HG03354 (cell line): ENCODE results near the gene BAG5.
"Not testable (repeated sequence)": the region's sequence is repeated elsewhere in the genome, so short reads cannot be mapped to it uniquely, and the experiment has no call there.

ENCODE experiments used
- ATAC-seq: cut with Tn5 transposase; IDR thresholded peaks from one replicate; pipeline ENCODE4 v1.9.1; 2021; ENCODE audit warnings: mild to moderate bottlenecking; ENCODE audit not compliant: unreplicated experiment, poor library complexity, severe bottlenecking

Gene BAG5

DNA sequence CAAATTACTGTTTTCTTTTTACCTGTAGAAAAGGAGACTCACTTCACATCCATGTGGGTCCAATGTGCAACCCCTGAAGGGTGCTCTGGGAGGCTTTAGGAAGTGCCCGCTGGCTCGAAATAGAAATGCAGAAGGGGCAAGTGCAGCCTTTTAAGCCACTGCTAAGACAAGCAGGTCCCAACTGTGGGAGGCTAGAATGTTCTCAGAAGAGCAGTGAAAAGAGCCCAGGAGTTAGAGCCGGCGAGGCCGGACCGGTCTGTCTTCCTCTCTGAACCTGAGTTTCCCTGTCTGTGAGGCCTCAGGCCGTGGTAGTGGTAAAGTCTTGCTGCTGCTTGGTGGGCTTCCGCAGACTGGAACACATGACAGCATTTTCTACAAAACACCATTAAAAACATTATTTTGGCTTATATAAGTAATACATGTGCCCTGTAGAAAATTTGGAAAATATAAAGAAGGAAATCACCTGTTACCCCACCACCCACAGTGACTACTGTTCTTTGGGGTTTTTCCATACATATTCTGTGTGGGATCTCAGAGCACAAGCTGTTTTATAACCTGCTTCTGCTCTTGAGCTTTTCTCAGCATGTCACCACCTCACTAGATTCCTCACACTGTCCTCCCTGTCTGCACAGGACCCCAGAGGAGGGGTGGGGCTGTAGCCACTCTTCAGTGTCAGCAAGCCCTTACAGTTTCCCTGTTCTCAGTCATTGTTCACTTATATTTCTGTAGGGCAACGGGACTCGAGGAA is 45.9 kb downstream of the BAG5 start:
- ATAC-seq, result no peak

DNA sequence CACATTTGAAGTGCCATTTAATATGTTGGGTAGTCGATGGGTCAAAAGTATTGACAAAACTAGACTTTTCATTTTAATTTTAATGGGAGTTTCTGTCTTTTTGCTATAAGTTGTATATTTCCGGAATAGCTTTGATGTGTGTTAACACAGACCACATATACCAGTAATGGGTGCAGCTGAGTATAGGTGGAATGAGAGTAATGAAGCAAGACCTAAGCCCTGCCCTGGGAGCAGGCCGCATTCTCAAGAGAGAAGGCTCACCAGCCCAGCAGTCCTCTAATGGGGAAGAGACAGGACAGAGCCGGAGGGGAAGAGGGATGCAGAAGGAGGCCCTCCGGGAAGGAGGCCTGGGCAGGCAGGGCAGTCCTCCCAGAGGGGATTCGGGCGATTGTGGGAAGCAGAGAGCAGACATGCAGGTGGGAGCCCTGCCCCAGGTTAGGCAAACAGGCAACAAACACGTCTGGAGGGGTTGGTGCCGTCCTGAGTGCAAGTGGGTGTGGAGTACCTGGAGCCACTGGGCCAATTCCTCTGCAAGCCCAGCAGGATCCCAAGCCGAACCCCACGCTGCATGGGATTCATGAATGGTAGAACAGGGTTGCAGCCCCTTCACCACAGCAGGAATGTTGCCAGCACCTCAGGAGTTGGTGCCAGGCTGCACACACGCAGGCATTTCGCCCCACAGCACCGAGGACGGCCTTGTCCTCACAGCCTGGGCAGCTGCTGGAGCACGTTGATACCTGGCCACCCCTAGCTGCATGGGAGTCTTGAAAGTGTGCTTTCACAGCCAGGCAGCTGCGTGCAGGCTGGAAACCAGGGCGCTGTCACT is 47.6 kb downstream of the BAG5 start:
- no peak for ATAC-seq

DNA sequence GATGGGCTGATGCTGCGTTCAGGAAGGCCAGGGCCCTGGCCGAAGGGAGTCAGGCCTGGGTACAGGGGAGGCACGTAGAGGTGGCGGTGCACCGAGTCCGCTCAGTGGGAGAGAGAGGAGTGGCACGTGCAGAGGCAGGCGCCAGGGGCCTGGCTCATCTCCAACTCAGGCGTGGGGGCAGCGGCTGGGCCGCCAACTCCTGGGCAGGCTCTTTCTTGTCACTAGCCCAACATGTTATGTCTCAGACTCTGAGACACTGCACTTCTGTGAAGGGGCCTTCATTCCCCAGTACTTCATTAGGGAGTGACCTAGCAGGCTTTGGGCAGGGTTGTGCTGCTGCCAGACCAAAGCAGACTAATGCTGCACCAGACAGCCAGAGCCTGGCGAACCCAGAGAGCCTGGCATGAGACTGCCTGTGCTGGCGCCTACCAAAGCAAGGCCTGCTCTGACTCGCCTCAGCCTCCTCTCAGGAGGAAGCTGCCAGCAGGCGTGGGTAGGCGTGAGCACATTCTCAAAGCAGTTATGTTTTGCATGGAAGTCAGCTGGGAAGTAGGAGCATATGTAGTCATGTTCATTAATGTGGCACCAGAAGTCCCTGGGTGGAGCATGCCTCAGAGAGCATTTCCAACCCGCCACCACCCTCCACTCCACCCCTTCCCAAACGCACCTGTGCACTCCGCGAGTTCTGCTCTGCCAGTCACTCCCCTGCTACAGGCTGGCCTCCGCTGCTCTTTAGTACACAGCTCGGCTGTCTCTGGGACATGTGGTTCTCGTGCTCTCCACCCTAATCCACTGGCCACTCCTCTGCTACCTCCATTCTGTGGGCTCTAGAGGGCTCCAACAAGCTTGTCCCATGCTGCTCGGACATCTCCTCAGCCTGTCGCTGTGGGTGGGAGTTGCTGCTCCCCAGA is 49.5 kb downstream of the BAG5 start:
- no peak for ATAC-seq

DNA sequence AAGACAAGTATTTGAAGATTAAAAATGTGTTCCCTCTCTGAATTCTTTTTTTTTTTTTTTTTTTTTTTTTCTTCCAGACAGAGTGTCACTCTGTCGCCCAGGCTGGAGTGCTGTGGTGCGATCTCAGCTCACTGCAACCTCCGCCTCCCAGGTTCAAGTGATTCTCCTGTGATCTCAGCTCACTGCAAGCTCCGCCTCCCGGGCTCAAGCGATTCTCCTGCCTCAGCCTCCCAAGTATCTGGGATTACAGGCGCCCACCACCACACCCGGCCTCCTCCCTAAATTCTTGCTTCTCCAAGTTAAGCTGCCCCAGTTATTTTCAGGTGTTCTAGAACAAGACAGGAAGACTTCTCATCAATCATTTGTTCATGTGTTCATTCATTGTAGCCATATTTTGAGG is 50.3 kb downstream of the BAG5 start:
- ATAC-seq, result not testable (repeated sequence)

DNA sequence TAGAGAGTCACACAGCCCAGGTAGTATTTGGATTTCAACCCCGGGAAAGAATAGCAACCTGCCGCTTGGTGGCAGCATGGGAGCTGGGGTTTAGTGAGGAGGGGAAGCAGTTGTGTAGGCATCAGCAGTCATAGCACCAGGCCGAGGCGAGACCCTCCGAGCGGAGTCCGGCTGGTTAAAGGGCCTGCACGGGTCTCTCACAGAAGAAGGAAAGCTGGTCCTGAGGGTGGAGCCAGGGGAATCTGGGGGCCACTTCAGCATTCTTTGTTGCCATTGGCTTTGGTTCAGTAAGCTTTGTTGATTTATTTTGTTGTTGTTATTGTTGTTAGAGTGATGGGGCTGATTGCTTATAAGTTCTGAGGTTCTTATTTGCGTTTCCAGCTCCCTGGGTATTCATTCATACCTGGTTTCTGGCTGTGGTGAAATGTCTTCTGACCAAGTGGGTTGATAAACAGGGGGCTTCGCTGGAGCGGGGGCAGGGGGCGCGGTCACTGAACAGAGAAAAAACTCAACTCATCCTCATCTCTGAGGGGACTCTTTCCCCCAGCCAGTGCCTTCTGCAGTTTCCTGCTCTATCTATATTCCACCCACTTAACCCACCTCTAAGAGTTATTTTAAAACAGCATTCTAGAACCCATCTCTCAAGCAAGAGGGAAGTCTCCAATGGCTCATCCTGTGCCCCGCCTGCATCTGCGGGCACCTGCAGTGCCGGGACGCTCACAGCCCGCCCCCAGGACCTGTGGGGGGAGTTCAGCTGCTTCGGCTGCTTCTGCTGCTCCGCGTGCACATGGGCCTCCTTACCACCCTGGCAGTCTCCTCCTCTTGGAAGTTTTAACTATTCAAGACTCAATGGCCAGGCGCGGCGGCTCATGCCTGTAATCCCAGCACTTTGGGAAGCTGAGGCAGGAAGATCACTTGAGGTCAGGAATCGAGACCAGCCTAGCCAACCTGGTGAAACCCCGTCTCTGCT is 51.4 kb downstream of the BAG5 start:
- no peak for ATAC-seq

DNA sequence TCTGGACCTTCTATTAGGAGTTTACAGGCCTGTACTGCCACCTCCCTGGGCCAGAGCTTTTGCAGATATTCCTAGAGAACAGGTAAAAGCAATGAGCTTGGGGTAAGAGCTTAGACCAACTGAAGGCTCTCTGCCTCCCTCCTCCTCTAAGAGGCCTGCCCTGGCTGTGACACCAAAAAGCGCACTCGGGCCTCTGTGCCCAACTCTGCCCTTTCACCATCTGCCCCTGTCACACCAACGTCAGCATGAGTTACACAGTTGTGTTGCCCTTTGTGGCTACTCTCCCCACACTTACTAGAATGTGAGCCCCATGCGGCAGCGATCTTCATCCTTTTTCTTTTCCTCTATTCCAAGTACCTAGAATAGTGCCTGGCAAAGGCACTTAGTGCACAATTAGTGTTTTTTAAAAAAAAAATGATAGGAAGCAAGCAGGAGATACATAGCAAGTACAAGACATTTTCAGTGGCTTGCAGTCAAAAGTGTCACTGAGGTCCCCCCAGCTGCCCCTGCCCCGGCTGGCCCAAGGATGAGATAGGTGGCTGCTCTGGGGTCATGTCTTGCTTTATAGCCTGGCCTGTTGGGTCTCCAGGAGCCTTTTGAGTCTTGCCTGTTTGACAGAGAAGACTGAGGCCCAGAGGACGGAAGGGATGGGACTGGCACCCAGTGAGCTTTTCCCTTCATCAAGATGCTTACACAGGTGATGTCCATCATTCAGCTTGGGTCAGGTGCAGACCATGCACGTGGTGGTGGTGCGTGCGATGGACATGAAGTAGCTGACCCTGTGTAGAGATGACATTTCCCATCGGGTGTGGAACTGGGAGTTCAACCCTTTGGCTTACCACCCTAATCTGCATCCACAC is 52.4 kb downstream of the BAG5 start:
- no peak for ATAC-seq

DNA sequence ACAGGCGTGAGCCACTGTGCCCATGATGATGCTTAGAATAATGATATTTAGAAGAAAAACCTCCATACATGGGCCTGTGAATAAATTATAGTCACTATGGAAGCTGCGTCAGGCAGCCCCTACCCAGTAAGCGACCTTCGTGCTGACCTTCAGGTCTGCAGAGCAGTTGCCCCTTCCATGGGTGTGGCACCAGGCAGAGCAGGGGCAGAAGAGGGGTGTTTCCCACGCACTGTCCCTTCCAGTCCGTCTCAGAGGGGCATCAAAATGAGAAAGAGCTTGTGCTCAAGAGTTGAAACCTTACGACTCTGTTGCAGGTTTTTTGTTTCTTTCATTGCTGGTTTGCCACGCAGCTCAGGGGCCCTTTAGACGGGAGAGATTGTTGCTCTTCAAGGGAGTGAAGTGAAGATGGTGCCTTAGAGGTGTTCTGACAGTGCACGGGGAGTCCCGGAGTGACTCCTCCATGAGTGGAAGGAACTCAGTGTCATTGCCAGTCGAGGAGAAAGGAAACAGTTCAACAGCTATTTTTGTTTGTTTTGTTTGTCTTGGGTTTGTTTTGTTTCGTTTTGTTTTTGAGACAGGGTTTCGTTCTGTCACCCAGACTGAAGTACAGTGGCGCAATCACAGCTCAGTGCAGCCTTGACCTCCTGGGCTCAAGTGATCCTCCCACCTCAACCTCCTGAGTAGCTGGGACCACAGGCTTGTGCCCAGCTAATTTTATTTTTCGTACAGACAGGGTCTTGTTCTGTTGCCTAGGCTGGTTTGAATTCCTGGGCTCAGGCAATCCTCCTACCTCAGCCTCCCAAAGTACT is 53.7 kb downstream of the BAG5 start:
- no peak for ATAC-seq

DNA sequence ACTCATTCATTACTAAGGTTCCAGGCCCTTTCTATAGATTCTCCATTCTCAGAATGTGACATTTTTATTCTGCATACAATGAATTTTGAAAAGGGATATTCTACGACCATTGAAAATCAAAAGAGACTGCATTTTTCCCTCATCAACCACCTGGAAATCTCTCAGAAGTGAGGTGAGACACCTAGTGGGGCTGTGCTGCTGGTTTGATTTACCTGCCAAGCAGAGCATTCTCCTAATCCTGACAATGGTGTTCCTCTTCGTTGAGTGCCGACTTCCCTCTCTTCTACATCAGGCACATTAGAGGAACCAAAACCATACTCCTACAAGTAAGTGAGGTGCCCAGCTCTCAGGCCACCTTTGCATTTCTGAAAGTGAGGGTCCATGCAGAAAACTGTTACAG is 54.7 kb downstream of the BAG5 start:
- no peak for ATAC-seq
